Measurements from ENCODE around the gene PPP2R2B.

DNA sequence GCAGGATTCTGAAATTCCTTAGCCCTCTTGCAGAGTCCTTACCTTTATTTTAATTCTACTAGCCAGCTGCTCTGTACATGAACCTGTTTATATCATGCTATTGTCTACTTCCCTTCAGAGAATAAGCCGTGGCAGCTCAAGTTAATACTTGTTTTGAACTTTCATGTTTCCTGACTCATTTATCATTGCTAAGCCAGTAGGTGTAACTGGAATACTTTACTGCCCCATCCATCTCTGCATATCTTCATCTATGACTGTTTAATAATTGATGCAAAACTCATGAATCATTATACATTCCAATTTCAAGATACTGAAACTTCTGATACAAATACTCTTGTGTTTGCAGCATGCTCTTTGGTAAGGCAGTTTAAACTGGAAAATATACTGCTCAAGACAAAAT lies 174.7 kb downstream of the PPP2R2B start:
- TF ChIP-seq CTCF (optimal IDR thresholded peaks at IDR 0.05 in 1 of 3, IDR thresholded peaks at IDR 0.05 in 1 of 3, conservative IDR thresholded peaks at IDR 0.05 in 1 of 3; ENCODE audit: extremely low read depth in 1 of 3, insufficient read depth in 2 of 3, low read length in 3 of 3) (no peak), EZH2 (IDR thresholded peaks at IDR 0.05; ENCODE audit: low read length) (no peak)
